PFSK-1 (cell line): ENCODE results near the gene CDC7.

Experiments
- FOXP2 ChIP-seq: optimal IDR thresholded peaks from 2 replicates; pipeline ENCODE3; 2011; ENCODE audit warnings: borderline replicate concordance, control low read depth, inconsistent platforms; ENCODE audit not compliant: insufficient read depth; ENCODE audit errors: extremely low read length, extremely low read depth
- POLR2AphosphoS5 ChIP-seq: IDR thresholded peaks from 2 replicates; pipeline ENCODE4 v1.6.1; 2012; ENCODE audit warnings: low read depth, mild to moderate bottlenecking, control low read depth, low read length, moderate library complexity
- REST ChIP-seq, 2 experiments: IDR thresholded peaks; 2 replicates each; pipeline versions ENCODE4 v1.6.1 to v1.8.0; 2011 to 2012; ENCODE audit warnings: low read depth in 2 of 2, low read length in 2 of 2, control low read depth in 1 of 2, inconsistent platforms in 1 of 2, mild to moderate bottlenecking in 1 of 2, moderate library complexity in 1 of 2; ENCODE audit not compliant: insufficient read depth in 1 of 2
- SIN3A ChIP-seq: IDR thresholded peaks from 2 replicates; pipeline ENCODE4 v1.6.1; 2012; ENCODE audit warnings: mild to moderate bottlenecking, low read length, moderate library complexity, borderline replicate concordance; ENCODE audit not compliant: insufficient read depth
- TAF1 ChIP-seq: IDR thresholded peaks from 2 replicates; pipeline ENCODE4 v1.6.1; 2012; ENCODE audit warnings: low read length, control low read depth, borderline replicate concordance; ENCODE audit not compliant: insufficient read depth

CDC7 gene

GRCh38 chr1:91570120-91570448, 69.4 kb downstream of the CDC7 start:
- TF ChIP-seq TAF1 (no peak), REST (IDR thresholded peaks at IDR 0.05; ENCODE audit: insufficient read depth in 1 of 2, low read depth in 2 of 2, low read length in 2 of 2) (no peak), SIN3A (no peak), FOXP2 (no peak), POLR2AphosphoS5 (no peak)

DNA sequence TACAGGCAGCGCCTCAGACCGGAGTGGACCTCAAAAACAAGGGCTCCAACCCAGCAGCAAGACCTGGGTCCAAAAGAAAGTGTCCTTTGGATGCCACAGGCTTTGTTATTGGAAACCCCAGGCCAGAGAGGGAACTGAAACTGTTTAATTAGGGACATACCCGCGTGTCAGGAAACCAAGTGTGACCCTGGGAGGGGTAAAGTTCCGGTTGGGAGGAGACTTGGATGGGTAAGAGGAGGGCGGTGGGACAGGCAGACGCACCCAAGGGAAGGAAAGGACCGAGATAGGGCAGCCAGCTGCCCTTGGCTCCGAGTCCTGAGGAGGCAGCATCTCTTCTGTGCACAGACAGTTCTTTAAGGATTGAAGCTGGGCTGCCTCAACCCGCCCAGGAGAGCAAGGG, 71.4 kb downstream of the CDC7 start:
- no peak for TF ChIP-seq SIN3A
- no peak for TF ChIP-seq FOXP2
- no peak for TF ChIP-seq REST (IDR thresholded peaks at IDR 0.05; ENCODE audit: insufficient read depth in 1 of 2, low read depth in 2 of 2, low read length in 2 of 2)
- TF ChIP-seq POLR2AphosphoS5, result no peak
- TF ChIP-seq TAF1, result no peak
